CD4-positive, CD25-positive, alpha-beta regulatory T cell (primary cell): ENCODE results near the gene MAGIX. TPM values are rescaled to one million over a fixed set of nuclear protein-coding genes. Genes with fewer than 3 reads are reported as not detected.

Experiments
- ATAC-seq, 2 donors: fragments of 150-1000 bp; cut with Tn5 transposase; one replicate each; pipeline ENCODE4 v1.10.0; 2021; ENCODE audit warnings: low read depth in 2 of 2, moderate number of reproducible peaks in 2 of 2, moderate library complexity in 1 of 2
- DNase-seq, 3 donors: peaks; one replicate each; pipeline versions ENCODE4 v3.0.0 to v3.0.0-alpha.2; 2012 to 2022; ENCODE audit warnings: mixed read lengths in 1 of 3
- H3K27ac ChIP-seq: one replicate; pipeline ENCODE4 v1.7.0; 2013; ENCODE audit warnings: mild to moderate bottlenecking, low read length; ENCODE audit not compliant: insufficient read depth, poor library complexity, severe bottlenecking
- H3K27me3 ChIP-seq: one replicate; pipeline ENCODE4 v1.7.0; 2013; ENCODE audit warnings: low read length; ENCODE audit not compliant: control insufficient read depth, insufficient read depth
- H3K36me3 ChIP-seq: one replicate; pipeline ENCODE4 v1.7.0; 2013; ENCODE audit warnings: mild to moderate bottlenecking, low read length, moderate library complexity; ENCODE audit not compliant: control insufficient read depth, insufficient read depth
- H3K4me1 ChIP-seq: 2 replicates; pipeline ENCODE4 v1.7.0; 2013; ENCODE audit warnings: mild to moderate bottlenecking, low read length; ENCODE audit not compliant: insufficient read depth, control insufficient read depth, poor library complexity, severe bottlenecking
- H3K4me3 ChIP-seq: one replicate; pipeline ENCODE4 v1.7.0; 2013; ENCODE audit warnings: low read depth, mild to moderate bottlenecking, low read length, moderate library complexity
- H3K9me3 ChIP-seq, 2 experiments: 1 replicate in 1 of 2; 2 replicates in 1 of 2; pipeline ENCODE4 v1.7.0; 2013; ENCODE audit warnings: low read length in 2 of 2, mild to moderate bottlenecking in 1 of 2, moderate library complexity in 1 of 2; ENCODE audit not compliant: control insufficient read depth in 2 of 2
- H3K27ac Mint-ChIP-seq, 3 donors: one replicate each; pipeline ENCODE4 v1.8.0; 2020 to 2022; ENCODE audit warnings: mild to moderate bottlenecking in 3 of 3, mixed read lengths in 3 of 3, moderate library complexity in 2 of 3
- H3K27me3 Mint-ChIP-seq: one replicate; pipeline ENCODE4 v1.8.0; 2022; ENCODE audit warnings: mild to moderate bottlenecking, mixed read lengths
- H3K36me3 Mint-ChIP-seq: one replicate; pipeline ENCODE4 v1.8.0; 2020; ENCODE audit warnings: mixed read lengths
- H3K4me1 Mint-ChIP-seq, 4 donors: one replicate each; pipeline ENCODE4 v1.8.0; 2020 to 2022; ENCODE audit warnings: mixed read lengths in 4 of 4, mild to moderate bottlenecking in 1 of 4
- H3K4me3 Mint-ChIP-seq, 4 donors: one replicate each; pipeline ENCODE4 v1.8.0; 2020 to 2022; ENCODE audit warnings: mild to moderate bottlenecking in 4 of 4, mixed read lengths in 4 of 4, moderate library complexity in 3 of 4
- H3K9me3 Mint-ChIP-seq, 7 donors: one replicate each; pipeline ENCODE4 v1.8.0; 2020 to 2022; ENCODE audit warnings: mixed read lengths in 7 of 7, mild to moderate bottlenecking in 3 of 7, moderate library complexity in 2 of 7
- polyA plus RNA-seq, 4 donors: library from polyadenylated mRNA; unstranded; fragments of 300-500 nt; fragmentation: Illumina TruSeq; gene quantifications; one replicate each; pipeline ENCODE4 v1.2.3, GENCODE V29; 2021
- total RNA-seq: library from RNA; stranded (reverse); gene quantifications from one replicate; pipeline ENCODE4 v1.2.3, GENCODE V29; 2022

The MAGIX gene
- total and polyA plus RNA-seq, 5 donors from 2014 or later = 0.49 to 1.0 (median 0.57) TPM

GRCh38 chrX:49193542-49193964 lies 31.0 kb downstream of the MAGIX start:
- DNase-seq = no peak
- H3K27me3 ChIP-seq = no peaks in the 10 kb centered on the region
- ATAC-seq = no peak
- no peak overlapping the region for H3K27ac ChIP-seq
- H3K4me1 ChIP-seq = no peaks in the 10 kb centered on the region
- no peak overlapping the region for H3K4me3 ChIP-seq
- Mint-ChIP-seq H3K36me3 (no peaks in the 10 kb centered on the region), H3K27me3 (no peaks in the 10 kb centered on the region), H3K4me1 (peaks cover 0 to 41% (median 15%) of the 10 kb centered on the region in 4 donors), H3K27ac (peak overlapping the region in 1 of 3 donors; percentile 34), H3K9me3 (peaks cover 0 to 1% (median 0%) of the 10 kb centered on the region in 7 donors), H3K4me3 (peak overlapping the region in 2 of 4 donors; percentile 72 to 84)
- no peaks in the 10 kb centered on the region for H3K36me3 ChIP-seq
- no peaks in the 10 kb centered on the region for H3K9me3 ChIP-seq

DNA sequence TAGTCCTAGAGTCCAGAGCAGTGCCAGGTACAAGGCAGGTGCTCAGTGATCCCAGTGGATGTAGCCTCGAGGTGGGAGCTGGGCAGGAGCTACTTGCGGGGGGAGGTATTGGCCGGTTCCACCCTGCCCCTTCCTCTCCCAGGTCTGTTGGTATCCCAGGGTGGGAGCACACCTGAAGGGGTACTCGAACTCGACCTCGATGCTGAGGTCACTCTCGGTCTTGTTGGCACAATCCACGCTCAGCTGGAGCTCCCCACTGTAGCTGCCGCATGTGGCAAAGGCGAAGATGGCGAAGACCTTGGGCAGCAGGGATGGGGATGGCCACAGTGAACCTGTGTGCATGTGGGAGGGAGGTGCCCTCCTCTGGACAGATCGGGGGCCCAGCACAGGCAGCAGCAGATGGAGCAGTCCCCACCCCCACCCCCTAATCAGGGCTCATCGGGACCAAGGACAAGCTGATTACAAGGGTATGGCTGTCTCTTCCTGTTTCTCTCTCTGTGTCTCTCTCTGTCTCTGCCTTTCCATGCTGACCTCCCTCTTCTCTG lies 35.1 kb downstream of the MAGIX start:
- Histone ChIP-seq H3K9me3 (no peaks in the 10 kb centered on the region), H3K4me3 (no peak overlapping the region), H3K36me3 (no peaks in the 10 kb centered on the region), H3K4me1 (peaks cover 13% of the 10 kb centered on the region), H3K27ac (no peak overlapping the region), H3K27me3 (no peaks in the 10 kb centered on the region)
- DNase-seq = no peak
- ATAC-seq = no peak
- no peak overlapping the region for H3K27ac Mint-ChIP-seq
- peaks cover 0 to 23% (median 10%) of the 10 kb centered on the region in 4 donors for H3K4me1 Mint-ChIP-seq
- no peaks in the 10 kb centered on the region for H3K27me3 Mint-ChIP-seq
- no peaks in the 10 kb centered on the region for H3K36me3 Mint-ChIP-seq
- H3K9me3 Mint-ChIP-seq = peaks cover 0 to 1% (median 0%) of the 10 kb centered on the region in 7 donors
- H3K4me3 Mint-ChIP-seq = peak overlapping the region in 1 of 4 donors; percentile 4

DNA sequence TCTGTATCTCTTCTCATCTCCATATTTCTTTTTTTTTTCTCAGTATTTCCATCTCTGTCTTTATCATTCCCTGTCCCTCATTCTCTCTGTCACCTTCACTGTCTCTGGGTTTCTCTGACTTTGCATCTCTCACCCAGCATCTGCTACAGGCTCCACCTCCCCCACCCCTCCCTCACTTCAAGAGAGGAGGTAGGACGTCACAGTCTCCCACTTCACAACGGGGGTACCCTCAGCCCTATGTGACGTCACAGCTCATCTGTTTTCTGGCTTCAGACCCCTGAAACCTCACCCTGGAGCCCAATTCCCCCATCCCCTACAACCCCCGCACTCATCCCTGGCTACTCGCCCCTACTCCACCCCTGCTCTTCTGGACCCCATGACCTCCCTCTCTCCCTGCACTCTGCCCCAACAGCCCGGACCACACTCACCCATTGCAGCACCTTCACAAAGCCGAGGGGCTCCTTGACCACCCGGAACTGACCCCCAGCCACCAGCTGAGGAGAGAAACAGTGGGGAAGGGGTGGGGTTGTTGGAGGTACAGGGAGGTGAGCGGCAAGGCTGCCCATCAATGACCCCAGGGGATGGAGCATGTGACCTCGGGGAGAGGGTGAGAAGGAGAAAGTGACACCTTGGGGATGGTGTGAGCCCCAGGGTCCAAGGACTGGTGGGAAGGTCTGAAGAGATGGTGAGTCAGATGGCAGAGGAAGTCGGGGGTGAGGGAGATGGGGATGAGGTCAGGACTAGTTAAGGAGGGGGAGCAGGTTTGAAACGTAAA lies 36.2 kb downstream of the MAGIX start:
- peaks cover 0 to 3% (median 0%) of the 10 kb centered on the region in 7 donors for H3K9me3 Mint-ChIP-seq
- ATAC-seq (no peak), DNase-seq (no peak)
- Histone ChIP-seq H3K9me3 (no peaks in the 10 kb centered on the region), H3K36me3 (no peaks in the 10 kb centered on the region), H3K4me3 (no peak overlapping the region), H3K4me1 (peaks cover 13% of the 10 kb centered on the region), H3K27ac (no peak overlapping the region), H3K27me3 (no peaks in the 10 kb centered on the region)
- no peaks in the 10 kb centered on the region for H3K27me3 Mint-ChIP-seq
- peaks cover 0 to 14% (median 5%) of the 10 kb centered on the region in 4 donors for H3K4me1 Mint-ChIP-seq
- peak overlapping the region in 1 of 4 donors; percentile 74 for H3K4me3 Mint-ChIP-seq
- no peak overlapping the region for H3K27ac Mint-ChIP-seq
- no peaks in the 10 kb centered on the region for H3K36me3 Mint-ChIP-seq

- peaks cover 0 to 3% (median 0%) of the 10 kb centered on the region in 7 donors for H3K9me3 Mint-ChIP-seq
- Histone ChIP-seq H3K4me1 (peaks cover 13% of the 10 kb centered on the region), H3K9me3 (no peaks in the 10 kb centered on the region), H3K4me3 (no peak overlapping the region), H3K27me3 (no peaks in the 10 kb centered on the region), H3K27ac (no peak overlapping the region), H3K36me3 (no peaks in the 10 kb centered on the region)
- no peaks in the 10 kb centered on the region for H3K27me3 Mint-ChIP-seq
- H3K4me1 Mint-ChIP-seq = peaks cover 0 to 11% (median 3%) of the 10 kb centered on the region in 4 donors
- no peak overlapping the region for H3K27ac Mint-ChIP-seq
- H3K4me3 Mint-ChIP-seq = no peak overlapping the region
- no peak for ATAC-seq
- no peaks in the 10 kb centered on the region for H3K36me3 Mint-ChIP-seq
- no peak for DNase-seq
Observed at GRCh38 chrX:49199315-49199595, 36.7 kb downstream of the MAGIX start.

DNA sequence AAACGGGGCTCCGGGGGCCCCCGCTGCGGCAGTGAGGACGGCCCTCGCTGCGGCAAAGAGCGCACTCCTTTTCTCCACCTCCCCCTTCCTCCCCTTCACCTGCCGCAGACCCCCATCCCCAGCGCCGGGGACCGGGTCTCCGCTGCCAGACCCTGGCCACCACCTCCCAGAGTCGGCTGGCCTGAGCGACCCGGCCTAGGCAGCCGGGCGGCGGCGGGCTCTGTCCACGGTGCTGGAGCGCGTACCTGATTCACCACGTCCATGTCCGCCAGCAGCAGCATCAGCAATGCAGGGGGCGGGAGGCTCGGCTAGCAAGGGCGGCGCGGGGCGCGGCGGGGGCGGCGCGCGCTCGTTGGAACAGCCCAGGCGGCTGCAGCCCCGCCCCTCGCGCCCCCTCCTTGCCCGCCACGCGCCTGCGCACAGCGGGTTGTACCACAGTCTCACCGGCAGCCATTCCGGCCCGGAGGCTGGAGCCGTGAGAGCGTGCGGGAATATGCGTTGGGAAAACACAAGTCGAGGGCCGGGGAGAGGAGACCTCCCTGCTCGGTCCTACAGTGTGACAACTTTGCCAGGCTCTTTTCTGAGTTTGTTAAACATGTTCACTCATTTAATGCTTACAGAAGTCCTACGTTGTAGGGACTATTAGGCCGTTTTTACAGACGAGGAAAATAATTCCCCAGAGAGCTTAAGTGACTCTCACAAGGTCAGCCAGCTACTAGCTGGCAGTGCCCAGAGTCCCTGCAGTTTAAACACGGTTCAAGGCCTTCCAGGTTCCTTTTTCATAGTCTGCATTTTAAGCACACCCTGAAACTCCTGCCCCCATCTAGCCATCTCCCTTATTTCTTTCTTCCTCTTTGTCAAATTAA lies 37.6 kb downstream of the MAGIX start, which contains the start of gene SYP:
SYP (minus strand) TSS at position 288 of the 866 bp plus-strand sequence; CDS start at position 281, 7 bp downstream.
- Histone ChIP-seq H3K4me3 (peak within 1 kb of the TSS; percentile 76), H3K4me1 (peaks cover 13% of the 10 kb centered on the region), H3K27ac (no peak within 1 kb of the TSS), H3K9me3 (no peaks in the 10 kb centered on the region), H3K27me3 (no peaks in the 10 kb centered on the region), H3K36me3 (no peaks in the 10 kb centered on the region)
- peaks cover 0 to 3% (median 0%) of the 10 kb centered on the region in 7 donors for H3K9me3 Mint-ChIP-seq
- H3K4me1 Mint-ChIP-seq = peaks cover 0 to 11% (median 3%) of the 10 kb centered on the region in 4 donors
- H3K27me3 Mint-ChIP-seq = no peaks in the 10 kb centered on the region
- H3K27ac Mint-ChIP-seq = peak within 1 kb of the TSS in 1 of 3 donors; percentile 80
- ATAC-seq (peak; percentile 97 to 98), DNase-seq (peak; percentile 80 to 87 (median 85))
- no peaks in the 10 kb centered on the region for H3K36me3 Mint-ChIP-seq
- H3K4me3 Mint-ChIP-seq = peak within 1 kb of the TSS; percentile 51 to 91 (median 76)

DNA sequence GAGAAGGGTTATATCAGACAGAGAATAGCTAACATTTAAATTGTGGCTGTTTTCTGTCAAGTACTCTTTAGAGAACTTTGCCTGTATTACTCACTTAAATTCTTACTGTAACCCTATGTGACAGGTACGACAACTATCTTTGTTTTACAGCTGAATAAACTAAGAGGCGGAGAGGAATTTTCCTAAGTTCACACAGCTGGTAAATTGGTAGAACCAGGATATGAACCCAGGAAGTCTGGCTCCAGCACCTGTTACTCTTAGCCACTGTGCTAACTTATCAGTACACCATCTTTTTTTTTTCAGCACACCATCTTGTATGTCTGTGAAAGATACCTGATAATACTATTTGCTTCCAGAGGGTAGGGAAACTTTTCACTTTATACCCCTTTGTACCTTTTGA lies 39.5 kb downstream of the MAGIX start:
- Histone ChIP-seq H3K27me3 (no peaks in the 10 kb centered on the region), H3K4me3 (no peak overlapping the region), H3K4me1 (peaks cover 13% of the 10 kb centered on the region), H3K27ac (no peak overlapping the region), H3K9me3 (no peaks in the 10 kb centered on the region), H3K36me3 (no peaks in the 10 kb centered on the region)
- Mint-ChIP-seq H3K4me1 (peaks cover 0 to 11% (median 3%) of the 10 kb centered on the region in 4 donors), H3K27ac (no peak overlapping the region), H3K9me3 (peaks cover 0 to 1% (median 0%) of the 10 kb centered on the region in 7 donors), H3K27me3 (no peaks in the 10 kb centered on the region), H3K4me3 (no peak overlapping the region), H3K36me3 (no peaks in the 10 kb centered on the region)
- ATAC-seq (no peak), DNase-seq (no peak)

GRCh38 chrX:49203536-49203935 lies 41.0 kb downstream of the MAGIX start:
- peaks cover 0 to 1% (median 0%) of the 10 kb centered on the region in 7 donors for H3K9me3 Mint-ChIP-seq
- peak overlapping the region in 2 of 4 donors; percentile 38 to 39 for H3K4me3 Mint-ChIP-seq
- no peak overlapping the region for H3K27ac Mint-ChIP-seq

More at GRCh38 chrX:49203536-49203935, 41.0 kb downstream of the MAGIX start:
- Mint-ChIP-seq H3K4me1 (peaks cover 0 to 4% (median 0%) of the 10 kb centered on the region in 4 donors), H3K27me3 (no peaks in the 10 kb centered on the region), H3K36me3 (no peaks in the 10 kb centered on the region)
- Histone ChIP-seq H3K4me1 (peaks cover 13% of the 10 kb centered on the region), H3K36me3 (no peaks in the 10 kb centered on the region), H3K4me3 (no peak overlapping the region), H3K27me3 (no peaks in the 10 kb centered on the region), H3K27ac (no peak overlapping the region), H3K9me3 (no peaks in the 10 kb centered on the region)
- DNase-seq (no peak), ATAC-seq (no peak)
